ENCODE data around the gene KRTAP19-5. TPM values are rescaled to one million over a fixed set of nuclear protein-coding genes. Genes with fewer than 3 reads are reported as not detected.

Gene KRTAP19-5
- total RNA-seq, 1 donor from 2014 or later, result not detected

DNA sequence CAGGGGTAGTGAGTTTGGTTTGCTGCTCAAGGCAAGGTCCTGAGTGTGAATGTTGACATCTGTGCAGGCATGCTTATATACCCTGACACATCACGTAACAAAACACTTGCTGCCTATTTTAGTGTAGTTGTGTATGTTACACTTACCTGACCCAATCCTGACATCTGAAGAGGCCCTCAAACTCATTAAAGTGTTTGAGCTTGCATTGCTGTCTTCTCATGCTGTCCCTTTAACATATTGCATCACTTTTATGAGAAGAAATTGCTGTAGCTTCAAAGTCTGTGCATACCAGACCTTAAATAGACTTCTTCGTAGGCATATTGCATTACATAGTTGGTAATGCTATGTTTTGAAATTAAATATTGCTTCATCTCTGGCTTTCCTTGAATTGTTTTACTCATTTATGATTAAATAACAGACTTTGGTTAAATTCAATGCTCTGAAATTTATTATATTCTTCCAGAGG, 9.9 kb downstream of the KRTAP19-5 start, which contains the start of gene KRTAP19-3:
Gene KRTAP19-3, minus strand, starts transcription at position 51 of the 466 bp plus-strand sequence. CDS start 56 bp downstream, outside the sequence.
- DNase-seq (ENCODE audit: low read depth), result no peak

DNA sequence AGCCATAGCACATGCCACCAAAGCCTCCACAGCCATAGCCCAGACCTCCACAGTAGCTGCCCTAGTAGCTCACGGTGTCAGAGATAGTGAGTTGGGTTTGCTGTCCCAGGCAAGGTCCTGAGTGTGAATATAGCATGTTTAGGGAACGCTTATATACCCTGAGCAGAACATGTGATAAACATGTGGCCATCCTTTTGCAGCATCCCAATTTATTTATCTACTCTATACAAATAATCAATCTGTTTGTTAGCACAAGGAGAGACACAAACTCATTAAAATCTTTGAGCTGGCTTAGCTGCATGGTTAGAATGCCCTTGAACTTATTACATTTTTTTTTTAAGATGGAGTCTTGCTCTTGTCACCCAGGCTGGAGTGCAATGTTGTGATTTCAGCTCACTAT, 14.6 kb downstream of the KRTAP19-5 start, which contains the start of gene KRTAP19-2:
Gene KRTAP19-2, minus strand, starts transcription at position 101 of the 400 bp plus-strand sequence. Its CDS starts 88 bp downstream, at position 13.
- no peaks in the 10 kb centered on the region for H3K27me3 ChIP-seq (ENCODE audit: control insufficient read depth, insufficient read depth, low read length)
- no peaks in the 10 kb centered on the region for H3K36me3 ChIP-seq (ENCODE audit: control insufficient read depth, insufficient read depth, low read length)
- TF ChIP-seq, protein P1, sequence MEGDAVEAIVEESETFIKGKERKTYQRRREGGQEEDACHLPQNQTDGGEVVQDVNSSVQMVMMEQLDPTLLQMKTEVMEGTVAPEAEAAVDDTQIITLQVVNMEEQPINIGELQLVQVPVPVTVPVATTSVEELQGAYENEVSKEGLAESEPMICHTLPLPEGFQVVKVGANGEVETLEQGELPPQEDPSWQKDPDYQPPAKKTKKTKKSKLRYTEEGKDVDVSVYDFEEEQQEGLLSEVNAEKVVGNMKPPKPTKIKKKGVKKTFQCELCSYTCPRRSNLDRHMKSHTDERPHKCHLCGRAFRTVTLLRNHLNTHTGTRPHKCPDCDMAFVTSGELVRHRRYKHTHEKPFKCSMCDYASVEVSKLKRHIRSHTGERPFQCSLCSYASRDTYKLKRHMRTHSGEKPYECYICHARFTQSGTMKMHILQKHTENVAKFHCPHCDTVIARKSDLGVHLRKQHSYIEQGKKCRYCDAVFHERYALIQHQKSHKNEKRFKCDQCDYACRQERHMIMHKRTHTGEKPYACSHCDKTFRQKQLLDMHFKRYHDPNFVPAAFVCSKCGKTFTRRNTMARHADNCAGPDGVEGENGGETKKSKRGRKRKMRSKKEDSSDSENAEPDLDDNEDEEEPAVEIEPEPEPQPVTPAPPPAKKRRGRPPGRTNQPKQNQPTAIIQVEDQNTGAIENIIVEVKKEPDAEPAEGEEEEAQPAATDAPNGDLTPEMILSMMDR (IDR thresholded peaks at IDR 0.05; ENCODE audit: insufficient read depth, low read length, poor library complexity, severe bottlenecking), result no peak
- no peak within 1 kb of the TSS for H3K4me3 ChIP-seq (ENCODE audit: low read depth, low read length)
- DNase-seq (ENCODE audit: low read depth), result no peak

More for the DNA sequence above, 9.9 kb downstream of the KRTAP19-5 start, which contains the start of gene KRTAP19-3:
- TF ChIP-seq, protein P1 (IDR thresholded peaks at IDR 0.05; ENCODE audit: insufficient read depth, low read length, poor library complexity, severe bottlenecking), result no peak
- no peaks in the 10 kb centered on the region for H3K27me3 ChIP-seq (ENCODE audit: control insufficient read depth, insufficient read depth, low read length)
- H3K4me3 ChIP-seq (ENCODE audit: low read depth, low read length), result no peak within 1 kb of the TSS
- no peaks in the 10 kb centered on the region for H3K36me3 ChIP-seq (ENCODE audit: control insufficient read depth, insufficient read depth, low read length)

DNA sequence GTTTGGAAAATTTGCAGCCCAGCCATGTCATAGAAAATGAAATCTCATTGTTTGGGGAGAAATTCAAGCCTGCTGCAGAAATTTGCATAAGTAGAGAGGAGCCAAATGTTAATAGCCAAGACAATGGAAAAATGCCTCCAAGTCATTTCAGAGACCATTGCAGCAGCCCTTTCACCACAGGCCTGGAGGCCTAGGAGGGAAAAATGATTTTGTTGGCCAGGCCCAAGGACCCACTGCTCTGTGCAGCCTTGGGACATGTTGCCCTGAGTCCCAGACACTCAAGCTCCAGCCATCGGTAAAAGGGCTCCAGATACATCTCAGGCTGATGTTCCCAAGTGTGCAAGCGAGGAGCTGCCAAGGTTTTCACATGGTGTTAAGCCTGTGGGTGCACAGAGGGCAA, 15.8 kb downstream of the KRTAP19-5 start:
- DNase-seq (ENCODE audit: low read depth), result no peak
- Histone ChIP-seq H3K27me3 (ENCODE audit: control insufficient read depth, insufficient read depth, low read length) (no peaks in the 10 kb centered on the region), H3K4me3 (ENCODE audit: low read depth, low read length) (no peak overlapping the region), H3K36me3 (ENCODE audit: control insufficient read depth, insufficient read depth, low read length) (no peaks in the 10 kb centered on the region)
- TF ChIP-seq, protein P1 (IDR thresholded peaks at IDR 0.05; ENCODE audit: insufficient read depth, low read length, poor library complexity, severe bottlenecking), result no peak

DNA sequence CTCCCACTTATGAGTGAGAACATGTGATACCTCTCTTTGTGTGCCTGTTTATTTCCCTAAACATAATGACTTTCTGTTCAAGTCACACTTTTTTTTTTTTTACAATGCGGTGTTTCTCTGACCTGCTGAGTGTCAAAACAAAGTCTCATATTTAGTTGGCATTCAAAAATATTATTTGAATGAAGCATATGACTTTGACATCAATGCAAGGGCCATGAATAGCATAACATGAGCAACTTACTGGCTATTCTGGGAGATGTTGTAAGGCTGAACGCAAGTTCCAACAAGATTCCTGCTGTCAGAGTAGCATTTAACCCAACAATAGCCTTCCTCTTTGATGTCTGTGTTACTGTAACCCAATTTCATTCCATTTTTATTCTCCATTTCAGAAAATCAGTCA, 19.8 kb downstream of the KRTAP19-5 start:
- Histone ChIP-seq H3K36me3 (ENCODE audit: control insufficient read depth, insufficient read depth, low read length) (no peaks in the 10 kb centered on the region), H3K27me3 (ENCODE audit: control insufficient read depth, insufficient read depth, low read length) (no peaks in the 10 kb centered on the region), H3K4me3 (ENCODE audit: low read depth, low read length) (no peak overlapping the region)
- DNase-seq (ENCODE audit: low read depth), result no peak
- TF ChIP-seq, protein P1 (IDR thresholded peaks at IDR 0.05; ENCODE audit: insufficient read depth, low read length, poor library complexity, severe bottlenecking), result no peak

DNA sequence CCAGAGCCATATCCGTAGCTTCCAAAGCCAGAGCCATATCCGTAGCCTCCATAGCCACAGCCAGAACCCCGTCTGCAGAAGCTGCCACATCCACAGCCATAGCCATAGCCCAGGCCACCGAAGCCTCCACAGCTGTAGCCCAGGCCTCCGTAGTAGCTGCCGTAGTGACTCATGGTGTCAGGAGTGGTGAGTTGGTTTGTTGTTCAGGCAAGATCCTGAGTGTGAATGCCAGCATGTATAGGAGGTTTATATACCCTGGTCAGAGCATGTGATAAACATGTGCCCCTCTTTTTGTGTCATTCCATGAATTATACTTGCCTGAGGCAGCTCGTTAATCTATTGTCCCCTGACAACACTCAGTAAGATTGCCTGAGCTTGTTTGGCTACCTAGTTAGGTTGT, 21.8 kb downstream of the KRTAP19-5 start, which contains the start of gene KRTAP19-1:
Gene KRTAP19-1, minus strand, starts transcription at position 223 of the 400 bp plus-strand sequence. Its CDS starts 50 bp downstream, at position 173.
- no peaks in the 10 kb centered on the region for H3K27me3 ChIP-seq (ENCODE audit: control insufficient read depth, insufficient read depth, low read length)
- DNase-seq (ENCODE audit: low read depth), result no peak
- H3K36me3 ChIP-seq (ENCODE audit: control insufficient read depth, insufficient read depth, low read length), result no peaks in the 10 kb centered on the region
- no peak within 1 kb of the TSS for H3K4me3 ChIP-seq (ENCODE audit: low read depth, low read length)
- TF ChIP-seq, protein P1 (IDR thresholded peaks at IDR 0.05; ENCODE audit: insufficient read depth, low read length, poor library complexity, severe bottlenecking), result no peak

DNA sequence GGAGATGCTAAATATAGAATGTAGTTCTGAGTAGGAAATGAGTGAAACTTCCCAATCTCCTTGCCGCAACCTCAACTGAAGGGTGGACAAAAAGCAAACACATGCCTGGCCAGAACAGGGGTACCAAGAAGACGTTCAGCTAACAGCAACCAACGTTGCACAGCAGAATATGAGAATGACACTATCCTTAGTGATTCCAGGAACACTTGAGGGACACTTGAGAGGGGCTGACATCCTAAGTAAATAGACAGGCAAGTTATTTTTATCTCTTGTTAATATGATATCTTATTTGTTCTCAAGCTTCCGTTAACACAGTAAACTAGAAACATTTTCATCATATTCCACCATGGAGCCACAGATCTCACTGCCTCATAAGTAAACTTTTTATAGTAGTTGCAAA, 22.7 kb downstream of the KRTAP19-5 start:
- Histone ChIP-seq H3K27me3 (ENCODE audit: control insufficient read depth, insufficient read depth, low read length) (no peaks in the 10 kb centered on the region), H3K4me3 (ENCODE audit: low read depth, low read length) (no peak overlapping the region), H3K36me3 (ENCODE audit: control insufficient read depth, insufficient read depth, low read length) (no peaks in the 10 kb centered on the region)
- TF ChIP-seq, protein P1 (IDR thresholded peaks at IDR 0.05; ENCODE audit: insufficient read depth, low read length, poor library complexity, severe bottlenecking), result no peak
- no peak for DNase-seq (ENCODE audit: low read depth)
